Measurements from ENCODE around the gene NOVA1.

NOVA1 gene

GRCh38 chr14:26444822-26445221 lies 153.0 kb downstream of the NOVA1 start:
- DNase-seq (ENCODE audit: low read depth), result no peak

- DNase-seq (ENCODE audit: low read depth), result no peak
Measured at GRCh38 chr14:26443654-26444053, 154.2 kb downstream of the NOVA1 start.

GRCh38 chr14:26429205-26429604 lies 168.6 kb downstream of the NOVA1 start:
- DNase-seq (ENCODE audit: low read depth), result no peak

- no peak for DNase-seq (ENCODE audit: low read depth)
Measured at GRCh38 chr14:26427097-26427496, 170.7 kb downstream of the NOVA1 start.

- DNase-seq (ENCODE audit: low read depth), result no peak
Measured at GRCh38 chr14:26424537-26424936, 173.3 kb downstream of the NOVA1 start.

- DNase-seq (ENCODE audit: low read depth), result no peak
Measured at GRCh38 chr14:26415618-26416123, 182.2 kb downstream of the NOVA1 start.

- no peak for DNase-seq (ENCODE audit: low read depth)
Measured at GRCh38 chr14:26414926-26415325, 182.9 kb downstream of the NOVA1 start.

GRCh38 chr14:26414103-26414502 lies 183.7 kb downstream of the NOVA1 start:
- no peak for DNase-seq (ENCODE audit: low read depth)

GRCh38 chr14:26412421-26412820 lies 185.4 kb downstream of the NOVA1 start:
- DNase-seq (ENCODE audit: low read depth), result no peak

- no peak for DNase-seq (ENCODE audit: low read depth)
Measured at GRCh38 chr14:26410189-26410685, 187.6 kb downstream of the NOVA1 start.

GRCh38 chr14:26404927-26405326 lies 192.9 kb downstream of the NOVA1 start:
- DNase-seq (ENCODE audit: low read depth), result no peak

GRCh38 chr14:26403760-26404159 lies 194.1 kb downstream of the NOVA1 start:
- DNase-seq (ENCODE audit: low read depth), result no peak

- DNase-seq (ENCODE audit: low read depth), result no peak
Measured at GRCh38 chr14:26402126-26402525, 195.7 kb downstream of the NOVA1 start.

GRCh38 chr14:26401179-26401968 lies 196.5 kb downstream of the NOVA1 start:
- no peak for DNase-seq (ENCODE audit: low read depth)

GRCh38 chr14:26400373-26400772 lies 197.5 kb downstream of the NOVA1 start:
- DNase-seq (ENCODE audit: low read depth), result no peak

GRCh38 chr14:26398616-26399015 lies 199.2 kb downstream of the NOVA1 start:
- DNase-seq (ENCODE audit: low read depth), result no peak

All from T follicular helper cell (primary cell).